K562 (cell line): ENCODE results near the gene HECW1. TPM values are rescaled to one million over a fixed set of nuclear protein-coding genes. Genes with fewer than 3 reads are reported as not detected.

Experiments used
- ATAC-seq: fragments of 200-7000 bp; cut with Tn5 transposase; 3 replicates; pipeline ENCODE4 v1.9.1; 2020; ENCODE audit warnings: moderate library complexity
- BruUV-seq: library from RNA; stranded (reverse); fragments of 400-500 nt; replicated peaks from 2 replicates; lab custom pipeline; 2021; lab: Mats Ljungman, UMichigan
- CTCF ChIA-PET: fragments of 300-600 bp; formaldehyde crosslinking; extraction: SDS; loops from one replicate; lab custom pipeline; 2021; ENCODE audit warnings: low intra/inter-chr PET ratio; lab: Yijun Ruan, JAX
- POLR2A ChIA-PET: fragments of 300-600, 350-650 bp; sonication (Branson Sonifier 250); formaldehyde crosslinking; extraction: SDS; loops from one replicate; lab custom pipeline; 2021; ENCODE audit warnings: antibody characterized with exemption, inconsistent platforms; lab: Yijun Ruan, JAX
- DNase-seq, 4 experiments: peaks; one replicate each; pipeline versions ENCODE4 v3.0.0 to v3.0.0-alpha.2; 2011 to 2018; ENCODE audit warnings: low spot score in 3 of 4, mixed read lengths in 3 of 4; ENCODE audit errors: extremely low read depth in 1 of 4
- FAIRE-seq: peaks from 2 replicates; lab custom pipeline; 2011; peaks lifted over from hg19 to GRCh38; lab: Jason Lieb, UNC
- H2AFZ ChIP-seq: 2 replicates; pipeline ENCODE4 v1.6.0; 2011; ENCODE audit warnings: low read depth, low read length, control low read depth, inconsistent platforms
- H3K27ac ChIP-seq: fragments of 200-600 bp; 3 replicates; pipeline ENCODE4 v1.8.0; 2011; ENCODE audit warnings: low read depth, mild to moderate bottlenecking, control low read depth, inconsistent platforms, low read length, moderate library complexity, mixed read lengths; ENCODE audit errors: extremely low read depth
- H3K27me3 ChIP-seq, 2 experiments: fragments of 300-600 bp in 1 of 2; 2 replicates in 1 of 2; 3 replicates in 1 of 2; pipeline versions ENCODE4 v1.6.0 to v1.8.0; 2011; ENCODE audit warnings: inconsistent platforms in 2 of 2, low read length in 2 of 2, mild to moderate bottlenecking in 1 of 2, mixed read lengths in 1 of 2, moderate library complexity in 1 of 2; ENCODE audit not compliant: control insufficient read depth in 2 of 2, insufficient read depth in 2 of 2
- H3K36me3 ChIP-seq: fragments of 300-600 bp; 3 replicates; pipeline ENCODE4 v1.8.0; 2011; ENCODE audit warnings: mild to moderate bottlenecking, low read length, inconsistent platforms; ENCODE audit not compliant: control insufficient read depth, insufficient read depth
- H3K4me1 ChIP-seq, 2 experiments: fragments of 200-600 bp in 1 of 2; replicated peaks in 1 of 2; 2 replicates in 1 of 2; 3 replicates in 1 of 2; pipeline versions ENCODE4 v1.5.1 to v1.8.0; 2011; ENCODE audit warnings: inconsistent platforms in 2 of 2, low read length in 2 of 2, mild to moderate bottlenecking in 1 of 2, mixed read lengths in 1 of 2, moderate library complexity in 1 of 2; ENCODE audit not compliant: control insufficient read depth in 2 of 2, insufficient read depth in 2 of 2
- H3K4me2 ChIP-seq: 2 replicates; pipeline ENCODE4 v1.6.1; 2011; ENCODE audit warnings: low read length, control low read depth, inconsistent platforms, mixed read lengths; ENCODE audit not compliant: insufficient read depth
- H3K4me3 ChIP-seq: fragments of 200-600 bp; sonication (generic), shearing (Covaris generic); 2 replicates; pipeline ENCODE4 v1.5.1; 2016; ENCODE audit warnings: control low read depth, inconsistent platforms
- H3K79me2 ChIP-seq: fragments of 200-600 bp; 3 replicates; pipeline ENCODE4 v1.8.0; 2011; ENCODE audit warnings: low read length, inconsistent platforms; ENCODE audit not compliant: control insufficient read depth, insufficient read depth
- H3K9ac ChIP-seq, 2 experiments: 2 replicates each; pipeline versions ENCODE4 v1.6.0 to v1.6.1; 2011; ENCODE audit warnings: low read depth in 2 of 2, low read length in 2 of 2, control low read depth in 1 of 2, inconsistent platforms in 1 of 2, mild to moderate bottlenecking in 1 of 2, mixed read lengths in 1 of 2; ENCODE audit not compliant: insufficient read depth in 1 of 2
- H3K9me1 ChIP-seq: one replicate; pipeline ENCODE4 v1.6.0; 2011; ENCODE audit warnings: inconsistent platforms, mild to moderate bottlenecking, low read length, moderate library complexity; ENCODE audit not compliant: control insufficient read depth, insufficient read depth
- H3K9me3 ChIP-seq: replicated peaks from 2 replicates; pipeline ENCODE4 v1.5.1; 2011; ENCODE audit warnings: low read depth, low read length, inconsistent platforms; ENCODE audit not compliant: control insufficient read depth, insufficient read depth
- H4K20me1 ChIP-seq: replicated peaks from 2 replicates; pipeline ENCODE4 v1.6.1; 2011; ENCODE audit warnings: low read length, inconsistent platforms, mixed read lengths; ENCODE audit not compliant: control insufficient read depth, insufficient read depth
- CBX8 ChIP-seq: fragments of 200-600 bp; sonication (generic); IDR thresholded peaks from 2 replicates; pipeline ENCODE4 v1.6.1; 2012; ENCODE audit warnings: borderline replicate concordance, mixed run types, low read depth, mild to moderate bottlenecking, moderate library complexity, mixed read lengths, low read length, control low read depth, inconsistent platforms; ENCODE audit not compliant: poor library complexity, severe bottlenecking; ENCODE audit errors: extremely low read depth
- CTBP1 ChIP-seq: fragments of 450-650 bp; IDR thresholded peaks from 2 replicates; pipeline ENCODE4 v1.6.1; 2016; ENCODE audit warnings: borderline replicate concordance
- HNRNPL ChIP-seq: fragments of 200-400 bp; formaldehyde crosslinking; IDR thresholded peaks from 2 replicates; pipeline ENCODE4 v1.6.1; 2017; ENCODE audit warnings: low read depth, mild to moderate bottlenecking, low read length
- LARP7 ChIP-seq: fragments of 450-650 bp; IDR thresholded peaks from 2 replicates; pipeline ENCODE4 v1.6.1; 2016
- MAFF ChIP-seq: IDR thresholded peaks from 2 replicates; pipeline ENCODE4 v1.6.1; 2012; ENCODE audit warnings: low read length, improper control_type of control experiment
- PHF8 ChIP-seq: fragments of 200-600 bp; sonication (generic); IDR thresholded peaks from 2 replicates; pipeline ENCODE4 v1.6.1; 2012; ENCODE audit warnings: mixed run types, mild to moderate bottlenecking, inconsistent platforms, low read length, moderate library complexity, borderline replicate concordance
- PTBP1 ChIP-seq: fragments of 200-400 bp; formaldehyde crosslinking; IDR thresholded peaks from 2 replicates; pipeline ENCODE4 v1.6.1; 2017; ENCODE audit warnings: low read depth, low read length
- SAFB2 ChIP-seq: fragments of 200-400 bp; formaldehyde crosslinking; IDR thresholded peaks from 2 replicates; pipeline ENCODE4 v1.6.1; 2018; ENCODE audit warnings: borderline replicate concordance, low read length, low read depth, moderate library complexity; ENCODE audit not compliant: severe bottlenecking
- SP1 ChIP-seq: sonication (generic); formaldehyde crosslinking; IDR thresholded peaks from 2 replicates; pipeline ENCODE4 v1.8.1; 2022; ENCODE audit warnings: mild to moderate bottlenecking, missing genetic modification reagents
- THAP12 ChIP-seq: fragments of 250-450 bp; sonication (Bioruptor Pico); IDR thresholded peaks from 2 replicates; pipeline ENCODE4 v1.9.0; 2021; ENCODE audit warnings: mild to moderate bottlenecking, inconsistent platforms
- ZNF282 ChIP-seq: sonication (generic); formaldehyde crosslinking; IDR thresholded peaks from 2 replicates; pipeline ENCODE4 v1.8.1; 2023; ENCODE audit warnings: missing genetic modification reagents
- ZNF512 ChIP-seq: IDR thresholded peaks from 2 replicates; pipeline ENCODE4 v1.6.1; 2016; ENCODE audit warnings: missing genetic modification characterization, missing compliant biosample characterization
- WGBS: fragments of 100-300 bp; shearing (Covaris generic); methylation state at CpG from one replicate; pipeline ENCODE4 v1.1.6; 2016; ENCODE audit warnings: low coverage, mixed read lengths; ENCODE audit not compliant: insufficient coverage; ENCODE audit errors: missing lambda C conversion rate; 5-methylcytosine and 5-hydroxymethylcytosine counted together
- in situ Hi-C: fragments of 300-500 bp; cut with MboI; formaldehyde crosslinking; loops from 4 replicates; pipeline ENCODE4 v1.15.0; 2018; ENCODE audit warnings: inconsistent platforms, mixed read lengths
- intact Hi-C: fragments of 100-400 bp; cut with micrococcal nuclease; formaldehyde crosslinking; loops from 2 replicates; pipeline ENCODE4 v1.14.2; 2022
- polyA plus RNA-seq, 8 experiments: library from polyadenylated mRNA; depleted of rRNA in 4 of 8; stranded (reverse) in 5 of 8; unstranded in 3 of 8; fragments of >200 nt; fragmentation: Nextera tagmentation in 2 of 8; fragmentation: Illumina TruSeq in 1 of 8; extraction: Ambion mirVana in 2 of 8; extraction: Trizol in 1 of 8; gene quantifications; 2 replicates each; pipeline versions ENCODE4 v1.2.1 to v1.2.3, GENCODE V29; 2011 to 2014; ENCODE audit warnings: inconsistent platforms in 1 of 8, missing spikeins in 1 of 8
- total RNA-seq, 7 experiments: library from RNA; depleted of rRNA in 6 of 7; stranded (reverse); fragments of >200 nt in 6 of 7; fragmentation: Illumina TruSeq in 2 of 7; extraction: Trizol in 2 of 7; gene quantifications; 2 replicates each; pipeline versions ENCODE4 v1.2.1 to v1.2.3, GENCODE V29; 2011 to 2021; ENCODE audit warnings: low replicate concordance in 1 of 7

Gene HECW1
- total and polyA plus RNA-seq, 9 of the 15 experiments (the other 6 are each of a cell fraction or from before 2014, with no cell fraction given) = 0.07 to 0.31 (median 0.13) TPM; not detected in 4

GRCh38 chr7:43392638-43393330, 280.3 kb downstream of the HECW1 start (continued):
- TF ChIP-seq MAFF (peak; percentile 17; the same call in 1 of the 2 replicates), ZNF282 (CRISPR knock-in tag) (no peak), SP1 (no peak)

- Histone ChIP-seq H3K4me3 (no peak overlapping the region), H3K9ac (no peak overlapping the region), H3K9me1 (no peaks in the 10 kb centered on the region), H2AFZ (no peak overlapping the region), H3K27me3 (no peaks in the 10 kb centered on the region), H3K79me2 (no peaks in the 10 kb centered on the region), H3K27ac (no peak overlapping the region), H3K36me3 (no peaks in the 10 kb centered on the region), H3K9me3 (no peaks in the 10 kb centered on the region), H3K4me2 (no peak overlapping the region), H4K20me1 (no peaks in the 10 kb centered on the region), H3K4me1 (no peaks in the 10 kb centered on the region)
- FAIRE-seq (no peak), ATAC-seq (no peak), DNase-seq (peak in 2 of 4 experiments; percentile 6 to 9)
- WGBS = 0% methylated on average over 7 of the region's 7 CpGs
- intact Hi-C loops = no loop called here
- CTCF ChIA-PET = no interaction called here
- no TSS peak for BruUV-seq
- POLR2A ChIA-PET = no interaction called here
- in situ Hi-C loops = no loop called here
- TF ChIP-seq PHF8 (no peak), ZNF512 (no peak), CBX8 (no peak), CTBP1 (no peak), THAP12 (CRISPR knock-in tag) (no peak), HNRNPL (no peak), SAFB2 (no peak), LARP7 (no peak), PTBP1 (no peak)
Observed at GRCh38 chr7:43394441-43395130, 282.1 kb downstream of the HECW1 start.
